Neural cell (in vitro differentiated cells): Measurements from ENCODE around the gene ROR1.

Experiments
- CTCF ChIP-seq: fragments of 450-650 bp; IDR thresholded peaks from 2 replicates; pipeline ENCODE4 v1.5.1; 2014; ENCODE audit warnings: antibody characterized with exemption, mild to moderate bottlenecking, moderate library complexity; ENCODE audit not compliant: poor library complexity, severe bottlenecking
- EP300 ChIP-seq: fragments of 450-650 bp; conservative IDR thresholded peaks from 2 replicates; pipeline ENCODE4 v1.6.1; 2014; ENCODE audit warnings: antibody characterized with exemption, mild to moderate bottlenecking, moderate library complexity; ENCODE audit not compliant: poor library complexity, severe bottlenecking
- EZH2 ChIP-seq: fragments of 200-600, 300-800 bp; shearing (Covaris generic), sonication (generic); IDR thresholded peaks from 2 replicates; pipeline ENCODE4 v1.6.1; 2014; ENCODE audit warnings: antibody characterized with exemption, low read length, borderline replicate concordance, mild to moderate bottlenecking; ENCODE audit not compliant: insufficient read depth, poor library complexity, severe bottlenecking
- MXI1 ChIP-seq: fragments of 450-650 bp; conservative IDR thresholded peaks from 2 replicates; pipeline ENCODE4 v1.6.1; 2014; ENCODE audit warnings: antibody characterized with exemption, mild to moderate bottlenecking; ENCODE audit not compliant: poor library complexity, severe bottlenecking
- POLR2AphosphoS5 ChIP-seq: IDR thresholded peaks from 2 replicates; pipeline ENCODE4 v1.6.1; 2012
- RAD21 ChIP-seq: fragments of 450-650 bp; conservative IDR thresholded peaks from 2 replicates; pipeline ENCODE4 v1.6.1; 2014; ENCODE audit warnings: antibody characterized with exemption, mild to moderate bottlenecking, moderate library complexity
- REST ChIP-seq: IDR thresholded peaks from 2 replicates; pipeline ENCODE4 v1.6.1; 2012; ENCODE audit warnings: borderline replicate concordance

- no peak for TF ChIP-seq REST
- no peak for TF ChIP-seq CTCF
- no peak for TF ChIP-seq EZH2
- no peak for TF ChIP-seq RAD21
- TF ChIP-seq EP300 = no peak
- TF ChIP-seq POLR2AphosphoS5 = no peak
- no peak for TF ChIP-seq MXI1
Observed at GRCh38 chr1:64065571-64065970, 291.8 kb downstream of the ROR1 start.
